ENCODE measurements around the gene MYRFL.

MYRFL gene

GRCh38 chr12:69935651-69936100 is 110.6 kb downstream of the MYRFL start:
- DNase-seq: peak; percentile 54

DNA sequence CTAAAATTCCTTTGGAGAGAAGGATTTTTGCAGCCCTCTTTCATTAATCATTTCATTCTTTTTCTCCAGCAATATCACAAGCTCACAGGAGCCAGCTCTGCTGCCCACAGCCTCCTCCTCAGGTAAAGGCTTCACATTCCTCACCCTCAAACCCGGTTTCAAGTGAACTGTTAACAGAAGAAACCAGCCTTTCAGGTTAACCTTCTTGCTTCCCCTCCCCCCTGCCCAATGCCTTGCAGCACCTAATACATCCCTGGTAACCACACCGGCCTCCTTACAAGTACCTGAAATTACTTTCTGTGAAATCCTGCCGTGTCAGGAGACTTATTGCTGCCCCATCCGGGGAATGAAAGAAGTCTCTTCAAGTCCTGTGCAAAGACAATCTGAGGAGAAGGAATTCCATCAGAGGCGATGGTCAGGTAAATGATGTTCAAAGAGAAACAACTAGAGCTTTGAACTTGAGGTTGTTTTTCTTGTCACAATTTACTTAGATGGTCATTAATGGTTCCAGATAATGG is 111.2 kb downstream of the MYRFL start:
- peak; percentile 26 for DNase-seq

DNA sequence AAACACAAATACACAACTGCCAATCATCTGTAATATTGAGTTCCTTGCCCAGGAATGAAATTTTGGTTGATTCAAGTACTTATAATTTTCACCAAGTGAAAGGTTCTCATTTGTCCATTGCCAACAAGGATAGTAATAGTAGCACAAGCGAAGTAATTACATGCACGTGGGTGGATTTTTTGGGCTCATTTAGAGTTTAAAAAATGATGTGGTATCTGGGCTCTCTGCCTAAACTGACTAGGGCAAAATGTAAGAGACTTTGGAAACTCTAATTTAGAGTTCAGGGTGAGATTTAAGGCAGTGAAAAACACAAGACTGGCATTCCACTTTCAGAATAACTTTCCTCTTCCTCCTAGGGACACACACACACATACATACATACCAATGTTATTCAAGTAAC is 111.7 kb downstream of the MYRFL start:
- DNase-seq: no peak

DNA sequence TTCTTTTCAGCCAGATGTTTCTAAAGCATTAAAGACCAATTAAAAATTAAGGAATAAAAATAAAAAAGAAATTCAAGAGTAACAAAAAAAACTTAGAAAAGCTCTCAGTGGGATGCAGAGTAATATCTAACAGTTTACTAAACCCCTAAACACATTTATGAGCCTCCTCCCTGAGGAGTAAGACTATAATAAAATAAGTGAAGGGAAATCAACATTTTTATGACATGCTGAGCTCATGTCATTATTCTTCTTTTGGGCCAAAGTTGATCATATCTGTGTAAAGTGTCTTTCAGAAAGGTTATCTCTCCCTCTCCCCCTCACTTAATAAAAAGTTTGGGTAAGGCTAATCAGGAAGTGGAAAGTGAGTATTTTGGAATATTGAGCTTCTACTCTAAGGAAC is 122.1 kb downstream of the MYRFL start:
- DNase-seq: no peak

- DNase-seq: no peak
These were observed 122.9 kb downstream of the MYRFL start for GRCh38 chr12:69947897-69948296.

DNA sequence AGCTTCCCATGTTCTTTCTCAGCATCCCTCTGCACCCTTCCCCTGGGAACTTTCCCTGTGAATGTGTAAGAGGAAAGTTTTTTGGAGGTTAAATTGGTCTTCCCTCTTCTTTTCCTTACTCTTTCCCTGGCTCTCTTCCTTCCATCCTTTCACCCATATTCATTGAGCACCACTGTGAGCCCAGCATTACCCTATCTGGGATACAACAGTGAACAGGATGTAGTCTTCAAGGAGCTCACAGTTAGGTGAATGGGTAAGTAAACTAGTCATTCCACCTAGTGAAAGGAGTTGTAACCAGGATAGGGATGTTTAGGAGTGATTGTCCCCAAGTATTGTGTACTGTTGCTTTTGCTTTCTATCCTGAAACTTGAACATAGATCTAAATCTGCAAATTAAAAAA is 123.8 kb downstream of the MYRFL start:
- DNase-seq: no peak

- DNase-seq: no peak
These were observed 124.4 kb downstream of the MYRFL start for GRCh38 chr12:69949311-69950002.

DNA sequence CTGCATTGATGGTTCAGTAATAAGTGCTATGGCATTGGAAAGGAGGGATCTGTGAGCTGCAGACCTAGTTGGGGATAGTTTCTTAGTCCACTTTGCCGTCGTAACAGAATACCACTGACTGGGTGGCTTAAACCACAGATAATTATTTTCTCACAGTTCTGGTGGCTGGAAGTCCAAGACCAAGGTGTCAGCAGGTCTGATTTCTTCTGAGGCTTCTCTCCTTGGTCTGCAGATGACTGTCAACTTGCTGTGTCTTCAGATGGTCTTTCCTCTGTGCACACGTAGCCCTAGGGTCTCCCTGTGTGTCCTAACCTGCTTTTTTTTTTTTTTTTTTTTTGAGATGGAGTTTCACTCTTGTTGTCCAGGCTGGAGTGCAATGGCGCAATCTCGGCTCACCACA is 126.1 kb downstream of the MYRFL start:
- DNase-seq: no peak

GRCh38 chr12:69952890-69953289 is 127.9 kb downstream of the MYRFL start:
- no peak for DNase-seq

DNA sequence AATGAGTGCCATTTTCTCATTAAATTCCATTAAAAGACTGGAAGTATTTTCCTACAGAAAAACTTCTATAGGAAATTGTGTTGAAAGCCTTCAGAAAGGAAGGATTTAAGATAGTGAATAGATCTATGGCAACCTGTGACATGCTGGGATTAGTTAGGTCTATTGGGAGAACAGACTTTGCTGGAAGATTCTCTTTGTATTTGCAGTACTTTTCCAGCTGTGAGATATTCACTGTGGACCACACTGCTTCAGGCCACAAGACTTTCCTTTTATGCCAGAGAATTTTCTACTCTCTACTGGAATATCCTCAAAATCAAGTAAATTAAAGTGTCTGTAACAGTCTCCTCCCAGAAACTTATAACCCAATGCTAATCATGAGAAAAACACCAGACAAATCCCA is 136.2 kb downstream of the MYRFL start:
- DNase-seq: no peak

- DNase-seq: no peak
These were observed 141.4 kb downstream of the MYRFL start for GRCh38 chr12:69966409-69966808.

DNA sequence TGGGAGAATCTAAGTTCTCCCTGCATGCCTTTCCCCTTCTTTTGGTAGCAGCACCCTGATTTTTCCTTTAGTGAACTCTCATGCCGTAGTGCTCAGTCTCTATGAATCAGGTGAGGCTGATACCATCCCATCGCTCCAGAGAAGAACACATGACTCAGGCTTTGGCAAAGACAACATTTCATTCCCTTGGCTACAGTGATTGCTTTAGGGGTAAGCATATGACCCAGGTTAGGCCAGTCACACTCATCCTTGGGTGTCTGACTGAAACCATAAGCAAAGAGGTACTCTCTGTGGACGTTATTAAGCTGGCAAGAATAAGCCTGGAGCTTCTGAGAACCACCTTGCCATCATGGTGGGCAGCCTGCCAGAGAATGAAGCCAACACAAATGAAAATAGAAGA is 141.8 kb downstream of the MYRFL start:
- DNase-seq: no peak

DNA sequence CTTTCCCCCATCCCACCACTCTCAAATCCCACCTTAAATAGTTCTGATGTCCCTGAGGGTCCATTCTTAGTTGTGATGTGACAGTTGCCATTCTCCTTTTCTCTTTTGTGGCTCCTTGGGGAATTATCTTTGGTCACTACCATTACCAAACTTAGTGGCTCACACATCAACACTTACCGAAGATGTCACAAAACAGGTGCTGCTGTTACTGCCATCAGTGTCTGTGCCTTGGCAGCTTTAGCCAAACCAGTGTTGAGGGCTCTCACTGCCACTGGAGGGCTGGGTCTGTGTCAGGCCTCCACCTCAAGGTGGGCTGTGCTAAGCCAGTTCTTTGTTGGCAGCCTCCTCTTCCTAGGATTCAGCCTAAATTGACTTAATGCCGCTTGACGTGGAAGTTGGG is 144.0 kb downstream of the MYRFL start:
- no peak for DNase-seq

GRCh38 chr12:69972136-69972535 is 147.1 kb downstream of the MYRFL start:
- no peak for DNase-seq

- DNase-seq: peak; percentile 24
These were observed 153.0 kb downstream of the MYRFL start for GRCh38 chr12:69978020-69978419.

DNA sequence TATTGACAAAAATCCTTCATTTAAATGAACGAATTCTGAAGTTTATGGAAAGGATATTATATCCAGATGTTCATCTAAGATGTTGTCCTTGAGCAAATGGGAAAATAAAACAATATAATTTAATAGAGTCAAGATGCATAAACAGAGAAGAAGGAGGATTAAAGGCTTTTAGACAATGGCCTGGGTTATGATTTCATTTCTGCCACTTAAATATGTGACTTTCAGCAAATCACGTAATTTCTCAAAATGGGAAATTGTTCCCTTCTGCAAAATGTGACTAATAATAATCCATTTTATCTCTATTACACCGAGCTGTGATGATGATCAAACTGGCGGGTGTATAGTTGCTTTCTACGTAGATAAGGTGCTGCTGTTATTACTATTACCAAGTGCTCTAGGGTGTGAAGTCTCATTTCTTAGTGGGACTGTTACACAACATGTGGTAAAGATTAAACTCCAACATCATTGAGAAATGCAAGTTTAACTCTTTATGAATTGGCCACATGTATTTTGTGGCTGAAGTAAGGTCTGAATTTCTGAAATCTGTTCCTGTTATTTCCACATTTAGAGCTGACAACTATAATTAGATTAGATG is 157.0 kb downstream of the MYRFL start:
- peak; percentile 39 for DNase-seq

GRCh38 chr12:69984241-69984640 is 159.2 kb downstream of the MYRFL start:
- DNase-seq: no peak

GRCh38 chr12:69985656-69986055 is 160.6 kb downstream of the MYRFL start:
- DNase-seq: no peak

DNA sequence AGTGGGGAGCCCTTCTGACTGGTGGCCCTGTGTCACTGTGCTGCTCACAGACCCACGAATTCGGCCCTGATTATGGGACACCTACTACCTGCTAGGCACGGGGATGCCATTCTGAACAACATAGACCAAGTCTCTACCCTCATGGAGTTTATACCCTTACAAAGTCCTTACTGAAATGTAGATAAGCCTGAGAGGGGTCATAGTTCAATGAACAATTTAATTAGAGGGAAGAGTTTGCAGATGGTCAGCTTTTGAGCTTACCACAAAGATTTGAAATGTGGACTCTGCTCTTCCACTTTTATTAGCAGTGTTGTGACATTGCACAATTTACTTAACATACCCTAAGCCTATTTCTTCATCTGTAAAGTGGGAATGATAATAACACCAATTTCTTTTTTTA is 161.1 kb downstream of the MYRFL start:
- DNase-seq: no peak

DNA sequence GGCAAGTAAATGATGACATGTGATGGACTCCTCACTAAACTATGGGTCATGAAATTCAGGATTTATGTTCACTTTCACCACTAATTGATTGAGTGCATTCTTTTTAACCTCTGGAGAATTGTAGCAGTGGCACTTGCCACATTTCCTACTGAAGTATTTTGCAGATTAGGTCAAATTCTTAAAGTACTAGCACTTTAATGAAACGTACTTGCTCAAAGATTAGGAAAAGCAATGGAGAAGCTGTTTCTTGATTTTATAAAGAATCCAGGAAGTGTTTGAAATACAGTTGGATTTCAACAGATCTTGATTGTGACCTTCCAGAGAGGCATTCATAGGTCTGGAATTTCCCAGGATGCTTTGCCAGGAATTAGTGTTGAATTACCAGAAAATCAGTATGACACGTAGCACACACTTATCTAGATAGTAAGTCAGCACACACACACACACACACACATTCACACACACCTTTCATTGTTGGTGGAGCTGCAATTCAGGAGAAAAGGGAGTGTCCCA is 162.6 kb downstream of the MYRFL start:
- peak; percentile 85 for DNase-seq

- peak; percentile 68 for DNase-seq
These were observed 163.7 kb downstream of the MYRFL start for GRCh38 chr12:69988481-69989321.

- peak; percentile 22 for DNase-seq
These were observed 166.8 kb downstream of the MYRFL start for GRCh38 chr12:69991690-69992288.

- no peak for DNase-seq
These were observed 168.4 kb downstream of the MYRFL start for GRCh38 chr12:69993433-69993832.

Measured in eye (tissue), 1 donor.